GM12873 (cell line): ENCODE data around the gene INTS11.

ENCODE experiments used
- TF ChIP-seq, protein P1 (sequence below): IDR thresholded peaks from 2 replicates; pipeline ENCODE4 v1.5.1; 2012; ENCODE audit warnings: low read depth, mild to moderate bottlenecking, moderate library complexity, low read length, control low read depth; ENCODE audit not compliant: insufficient read depth; ENCODE audit errors: missing control alignments

Gene INTS11

DNA sequence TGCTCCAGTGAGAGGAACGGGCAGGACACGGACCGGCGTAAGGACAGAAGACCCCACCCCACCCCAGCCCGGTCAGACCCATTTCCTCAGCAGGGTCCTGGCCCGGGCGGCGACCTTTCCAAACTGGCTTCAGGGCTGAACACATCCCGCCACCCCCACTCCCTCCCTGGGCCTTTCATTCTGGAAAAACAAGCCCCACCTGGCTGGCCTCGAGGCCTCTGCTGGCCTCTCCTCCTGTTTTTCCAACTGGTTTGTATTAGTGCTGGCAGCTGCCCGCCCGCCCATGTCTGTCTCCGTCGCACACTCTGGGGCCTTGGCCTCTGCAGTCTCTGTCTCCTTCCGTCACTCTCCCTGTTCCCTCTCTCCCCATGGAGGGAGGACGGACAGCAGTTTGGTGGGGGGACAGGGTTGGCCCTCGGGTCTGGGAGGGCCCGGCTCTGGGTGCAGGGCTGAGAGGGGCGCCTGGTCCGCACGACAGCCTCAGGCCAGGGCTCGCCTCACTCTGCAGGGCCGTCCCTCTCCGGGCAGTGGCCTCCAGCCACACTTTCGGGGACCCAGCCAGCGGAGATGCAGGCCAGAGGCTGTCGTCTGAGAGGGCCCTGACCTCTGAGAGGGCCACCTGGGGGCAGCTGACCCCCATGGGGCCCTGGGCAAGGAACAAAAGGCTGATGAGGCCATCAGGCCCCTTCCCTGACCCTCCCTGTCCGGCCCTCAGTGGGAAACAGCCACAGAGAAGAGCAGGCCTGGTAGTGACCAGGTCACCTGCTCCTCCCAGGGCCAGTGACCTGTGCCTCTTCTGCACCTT lies 35.4 kb upstream of the INTS11 start:
- TF ChIP-seq, protein P1, sequence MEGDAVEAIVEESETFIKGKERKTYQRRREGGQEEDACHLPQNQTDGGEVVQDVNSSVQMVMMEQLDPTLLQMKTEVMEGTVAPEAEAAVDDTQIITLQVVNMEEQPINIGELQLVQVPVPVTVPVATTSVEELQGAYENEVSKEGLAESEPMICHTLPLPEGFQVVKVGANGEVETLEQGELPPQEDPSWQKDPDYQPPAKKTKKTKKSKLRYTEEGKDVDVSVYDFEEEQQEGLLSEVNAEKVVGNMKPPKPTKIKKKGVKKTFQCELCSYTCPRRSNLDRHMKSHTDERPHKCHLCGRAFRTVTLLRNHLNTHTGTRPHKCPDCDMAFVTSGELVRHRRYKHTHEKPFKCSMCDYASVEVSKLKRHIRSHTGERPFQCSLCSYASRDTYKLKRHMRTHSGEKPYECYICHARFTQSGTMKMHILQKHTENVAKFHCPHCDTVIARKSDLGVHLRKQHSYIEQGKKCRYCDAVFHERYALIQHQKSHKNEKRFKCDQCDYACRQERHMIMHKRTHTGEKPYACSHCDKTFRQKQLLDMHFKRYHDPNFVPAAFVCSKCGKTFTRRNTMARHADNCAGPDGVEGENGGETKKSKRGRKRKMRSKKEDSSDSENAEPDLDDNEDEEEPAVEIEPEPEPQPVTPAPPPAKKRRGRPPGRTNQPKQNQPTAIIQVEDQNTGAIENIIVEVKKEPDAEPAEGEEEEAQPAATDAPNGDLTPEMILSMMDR: no peak

- TF ChIP-seq, protein P1: no peak
These were observed 34.8 kb upstream of the INTS11 start for GRCh38 chr1:1359308-1359663.

- TF ChIP-seq, protein P1: no peak
These were observed 34.2 kb upstream of the INTS11 start, which contains the start of gene MXRA8 for GRCh38 chr1:1358433-1359271. MXRA8 (minus strand) TSS chr1:1358555; CDS start chr1:1358504, 51 bp downstream.

- TF ChIP-seq, protein P1: no peak
These were observed 33.5 kb upstream of the INTS11 start for GRCh38 chr1:1357871-1358432.

DNA sequence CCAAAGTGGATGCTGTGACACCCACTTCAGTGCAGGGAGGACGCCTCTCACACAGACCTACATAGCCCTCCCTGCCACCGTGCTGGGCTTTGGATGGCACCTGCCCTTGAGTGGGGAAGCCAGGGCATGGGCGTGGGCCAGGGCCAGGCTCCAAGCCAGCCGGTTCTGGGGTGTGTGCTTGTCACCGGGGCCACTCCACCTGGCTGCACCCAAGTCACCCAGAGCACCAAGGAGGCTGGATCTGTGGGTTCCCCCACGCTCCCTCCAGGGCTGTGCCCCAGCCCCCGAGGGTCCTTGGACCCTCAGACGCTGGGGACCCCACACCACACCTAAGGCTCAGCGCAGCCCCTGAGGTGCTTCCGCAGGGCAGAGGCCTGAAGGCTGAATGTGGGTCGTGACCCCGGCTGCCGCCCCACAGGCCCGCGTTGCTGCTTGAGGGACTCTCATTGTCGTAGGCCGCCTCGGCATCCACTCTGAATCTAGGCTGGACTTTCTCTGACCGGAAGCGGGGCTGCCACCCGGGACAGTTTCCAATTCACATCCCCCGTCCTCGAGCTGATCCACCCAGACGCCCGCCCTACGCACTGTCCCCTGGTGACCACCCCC lies 32.4 kb upstream of the INTS11 start:
- TF ChIP-seq, protein P1: no peak

DNA sequence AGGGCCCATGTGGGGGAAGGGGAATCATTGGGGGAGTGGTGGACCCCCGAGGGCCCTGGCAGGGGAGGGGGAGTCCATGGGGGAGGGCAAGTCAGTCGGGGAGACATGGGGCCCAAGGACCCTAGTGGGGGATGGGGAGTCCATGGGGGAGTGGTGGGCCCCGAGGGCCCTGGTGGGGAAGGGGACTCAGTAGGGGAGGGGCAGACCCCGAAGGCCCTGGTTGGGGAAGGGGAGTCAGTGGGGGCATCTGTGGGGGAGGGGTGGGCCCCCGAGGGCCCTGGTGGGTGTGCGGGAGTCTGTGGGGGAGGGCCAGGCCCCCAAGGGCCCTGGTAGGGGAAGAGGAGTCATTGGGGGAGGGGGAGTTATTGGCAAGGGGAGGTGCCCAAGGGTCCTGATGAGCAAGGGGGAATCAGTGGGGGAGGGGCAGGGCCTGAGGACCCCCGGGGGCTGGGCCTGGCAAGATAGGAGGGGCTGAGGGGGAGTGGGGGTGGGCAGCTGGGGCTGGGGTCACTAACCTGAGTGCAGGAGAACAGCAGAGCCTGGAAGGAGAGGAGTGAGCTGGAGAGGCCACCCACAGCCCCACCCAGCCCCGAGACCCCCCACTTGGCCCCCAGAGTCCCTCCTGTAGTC lies 31.8 kb upstream of the INTS11 start:
- TF ChIP-seq, protein P1: no peak
